H1 (cell line): ENCODE data around the gene MYH10. TPM values are rescaled to one million over a fixed set of nuclear protein-coding genes. Genes with fewer than 3 reads are reported as not detected.

Source experiments
- CTCF ChIA-PET: fragments of 300-600 bp; sonication (Branson Sonifier 250); formaldehyde crosslinking; loops from one replicate; lab custom pipeline; 2021; ENCODE audit not compliant: partially characterized antibody; lab: Charles Lee
- POLR2A ChIA-PET: fragments of 300-600 bp; sonication (Branson Sonifier 250); formaldehyde crosslinking; loops from one replicate; lab custom pipeline; 2021; ENCODE audit warnings: inconsistent platforms; ENCODE audit not compliant: partially characterized antibody; lab: Charles Lee
- DNase-seq, 2 experiments: peaks; one replicate each; pipeline versions ENCODE4 v3.0.0 to v3.0.0-alpha.2; 2010 to 2022; ENCODE audit warnings: low spot score in 2 of 2, low read depth in 1 of 2, mixed read lengths in 1 of 2
- FAIRE-seq: peaks from 2 replicates; lab custom pipeline; 2011; peaks lifted over from hg19 to GRCh38; lab: Jason Lieb, UNC
- H2AFZ ChIP-seq: 2 replicates; pipeline ENCODE4 v1.8.1; 2012; ENCODE audit warnings: low read length, inconsistent platforms
- H2AK5ac ChIP-seq: 2 replicates; pipeline ENCODE4 v1.6.1; 2013; ENCODE audit warnings: low read depth, low read length
- H2BK120ac ChIP-seq: replicated peaks from 2 replicates; pipeline ENCODE3; 2013; ENCODE audit warnings: low read depth, low read length, inconsistent platforms
- H2BK12ac ChIP-seq: 2 replicates; pipeline ENCODE4 v1.6.1; 2013; ENCODE audit warnings: low read depth, low read length
- H2BK15ac ChIP-seq: 2 replicates; pipeline ENCODE4 v1.6.1; 2013; ENCODE audit warnings: low read length
- H2BK20ac ChIP-seq: 2 replicates; pipeline ENCODE4 v1.6.1; 2013; ENCODE audit warnings: low read length
- H2BK5ac ChIP-seq: 2 replicates; pipeline ENCODE4 v1.6.1; 2013; ENCODE audit warnings: low read depth, low read length
- H3K14ac ChIP-seq: 2 replicates; pipeline ENCODE4 v1.6.1; 2013; ENCODE audit warnings: inconsistent platforms; ENCODE audit not compliant: insufficient read length
- H3K18ac ChIP-seq: 2 replicates; pipeline ENCODE4 v1.6.1; 2013; ENCODE audit warnings: low read length; ENCODE audit errors: extremely low read depth
- H3K23ac ChIP-seq: 2 replicates; pipeline ENCODE4 v1.6.1; 2013; ENCODE audit warnings: inconsistent platforms; ENCODE audit not compliant: insufficient read length
- H3K23me2 ChIP-seq: 2 replicates; pipeline ENCODE4 v1.6.1; 2013; ENCODE audit warnings: low read depth, low read length
- H3K27ac ChIP-seq: 2 replicates; pipeline ENCODE4 v1.6.1; 2011; ENCODE audit warnings: low read depth, low read length, inconsistent platforms
- H3K27me3 ChIP-seq, 4 experiments: replicated peaks in 1 of 4; 1 replicate in 1 of 4; 2 replicates in 3 of 4; pipeline versions ENCODE4 v1.6.1 to v1.8.1; 2011 to 2013; ENCODE audit warnings: low read length in 3 of 4, mild to moderate bottlenecking in 3 of 4, inconsistent platforms in 2 of 4, mixed read lengths in 2 of 4, moderate library complexity in 1 of 4; ENCODE audit not compliant: control insufficient read depth in 3 of 4, insufficient read depth in 3 of 4; ENCODE audit errors: extremely low read depth in 1 of 4
- H3K36me3 ChIP-seq, 4 experiments: 2 replicates each; pipeline versions ENCODE4 v1.6.1 to v1.8.1; 2011 to 2013; ENCODE audit warnings: mild to moderate bottlenecking in 4 of 4, low read length in 3 of 4, moderate library complexity in 2 of 4, control low read depth in 1 of 4, inconsistent platforms in 1 of 4; ENCODE audit not compliant: insufficient read depth in 4 of 4, control insufficient read depth in 2 of 4
- H3K4ac ChIP-seq: replicated peaks from 2 replicates; pipeline ENCODE3; 2013; ENCODE audit warnings: low read length, low read depth, mixed read lengths, inconsistent platforms; ENCODE audit not compliant: insufficient read length
- H3K4me1 ChIP-seq, 4 experiments: replicated peaks in 1 of 4; 1 replicate in 1 of 4; 2 replicates in 3 of 4; pipeline versions ENCODE4 v1.6.1 to v1.8.1; 2011 to 2013; ENCODE audit warnings: low read length in 3 of 4, inconsistent platforms in 2 of 4, mixed read lengths in 1 of 4; ENCODE audit not compliant: insufficient read depth in 4 of 4, control insufficient read depth in 3 of 4
- H3K4me2 ChIP-seq, 2 experiments: 2 replicates each; pipeline versions ENCODE4 v1.6.1 to v1.8.1; 2011 to 2013; ENCODE audit warnings: low read depth in 2 of 2, low read length in 2 of 2, control low read depth in 1 of 2, inconsistent platforms in 1 of 2, mild to moderate bottlenecking in 1 of 2; ENCODE audit not compliant: insufficient read depth in 1 of 2
- H3K4me3 ChIP-seq, 4 experiments: fragments of 200-600, 300-600 bp in 1 of 4; sonication (generic), shearing (Covaris generic), sonication (Bioruptor Twin) in 1 of 4; 2 replicates each; pipeline versions ENCODE4 v1.5.1 to v1.8.1; 2011 to 2016; ENCODE audit warnings: low read length in 4 of 4, low read depth in 3 of 4, control low read depth in 2 of 4, inconsistent platforms in 2 of 4, mild to moderate bottlenecking in 2 of 4, mixed read lengths in 1 of 4, moderate library complexity in 1 of 4; ENCODE audit not compliant: insufficient read depth in 2 of 4; ENCODE audit errors: extremely low read depth in 1 of 4
- H3K56ac ChIP-seq: replicated peaks from 2 replicates; pipeline ENCODE3; 2013; ENCODE audit warnings: low read depth, mild to moderate bottlenecking, mixed read lengths, low read length, inconsistent platforms; ENCODE audit not compliant: insufficient read length
- H3K79me1 ChIP-seq: 2 replicates; pipeline ENCODE4 v1.6.1; 2013; ENCODE audit warnings: low read depth, low read length, control low read depth
- H3K79me2 ChIP-seq, 2 experiments: 2 replicates each; pipeline versions ENCODE4 v1.6.1 to v1.8.1; 2012 to 2013; ENCODE audit warnings: low read length in 2 of 2, mild to moderate bottlenecking in 2 of 2, inconsistent platforms in 1 of 2; ENCODE audit not compliant: insufficient read depth in 2 of 2, control insufficient read depth in 1 of 2
- H3K9ac ChIP-seq, 4 experiments: replicated peaks in 1 of 4; 1 replicate in 1 of 4; 2 replicates in 3 of 4; pipeline versions ENCODE4 v1.6.1 to v1.8.1; 2011 to 2013; ENCODE audit warnings: low read depth in 3 of 4, low read length in 3 of 4, control low read depth in 2 of 4, mild to moderate bottlenecking in 2 of 4, moderate library complexity in 2 of 4, inconsistent platforms in 1 of 4; ENCODE audit errors: extremely low read depth in 1 of 4
- H3K9me3 ChIP-seq, 2 experiments: 2 replicates each; pipeline versions ENCODE4 v1.6.1 to v1.8.1; 2012 to 2013; ENCODE audit warnings: mild to moderate bottlenecking in 2 of 2, moderate library complexity in 2 of 2, control low read depth in 1 of 2, inconsistent platforms in 1 of 2, low read depth in 1 of 2, low read length in 1 of 2, mixed read lengths in 1 of 2; ENCODE audit not compliant: insufficient read depth in 2 of 2
- H4K20me1 ChIP-seq, 2 experiments: replicated peaks in 1 of 2; 2 replicates each; pipeline versions ENCODE3 to v1.8.1; 2011 to 2013; ENCODE audit warnings: inconsistent platforms in 2 of 2, low read length in 2 of 2, mild to moderate bottlenecking in 1 of 2; ENCODE audit not compliant: insufficient read depth in 2 of 2, control insufficient read depth in 1 of 2
- H4K5ac ChIP-seq: 2 replicates; pipeline ENCODE4 v1.6.1; 2013; ENCODE audit warnings: low read length, low read depth, mixed read lengths, inconsistent platforms; ENCODE audit not compliant: insufficient read length
- H4K8ac ChIP-seq: 2 replicates; pipeline ENCODE4 v1.8.0; 2013; ENCODE audit warnings: mild to moderate bottlenecking, moderate library complexity, low read length, inconsistent platforms; ENCODE audit not compliant: insufficient read depth; ENCODE audit errors: extremely low read depth
- H4K91ac ChIP-seq: replicated peaks from 2 replicates; pipeline ENCODE3; 2013; ENCODE audit warnings: low read length, mixed read lengths, inconsistent platforms; ENCODE audit not compliant: insufficient read length
- BRCA1 ChIP-seq: IDR thresholded peaks from 2 replicates; pipeline ENCODE4 v1.6.1; 2012; ENCODE audit warnings: low read depth, low read length, improper control_type of control experiment
- RXRA ChIP-seq: IDR thresholded peaks from 2 replicates; pipeline ENCODE4 v1.6.1; 2011; ENCODE audit warnings: low read depth, mild to moderate bottlenecking, low read length, moderate library complexity; ENCODE audit not compliant: insufficient read depth
- SP4 ChIP-seq: IDR thresholded peaks from 2 replicates; pipeline ENCODE4 v1.6.1; 2012; ENCODE audit warnings: low read length, inconsistent platforms
- WGBS, 2 experiments: shearing (Covaris generic) in 1 of 2; methylation state at CpG; one replicate each; pipeline versions ENCODE4 v1.1.6 to v1.1.7; 2013 to 2015; ENCODE audit warnings: low lambda C conversion rate in 2 of 2, mixed read lengths in 2 of 2, inconsistent platforms in 1 of 2, low coverage in 1 of 2, missing lambda C conversion rate in 1 of 2; ENCODE audit not compliant: insufficient replicate concordance in 2 of 2, insufficient coverage in 1 of 2, insufficient read length in 1 of 2; ENCODE audit errors: extremely low coverage in 1 of 2, missing lambda C conversion rate in 1 of 2; 5-methylcytosine and 5-hydroxymethylcytosine counted together
- polyA plus RNA-seq, 7 experiments: library from polyadenylated mRNA; depleted of rRNA in 3 of 7; stranded (reverse) in 5 of 7; unstranded in 2 of 7; fragments of >200 nt in 5 of 7; fragments of 200-250 nt in 2 of 7; gene quantifications; 1 replicate in 5 of 7; 2 replicates in 1 of 7; 4 replicates in 1 of 7; pipeline versions ENCODE4 v1.2.1 to v1.2.3, GENCODE V29; 2011 to 2013; ENCODE audit warnings: missing spikeins in 2 of 7, mixed read lengths in 2 of 7
- total RNA-seq: library from RNA; stranded (reverse); fragmentation: NEBNext Ultra II Directional; extraction: Animal tissue kit (Norgen Biotek cat#: 25700); gene quantifications from 2 replicates; pipeline ENCODE4 v1.2.1, GENCODE V29; 2021

The MYH10 gene
- total and polyA plus RNA-seq, 2 of the 8 experiments (the other 6 are each of a cell fraction or from before 2014, with no cell fraction given): 64.1 to 289 TPM

DNA sequence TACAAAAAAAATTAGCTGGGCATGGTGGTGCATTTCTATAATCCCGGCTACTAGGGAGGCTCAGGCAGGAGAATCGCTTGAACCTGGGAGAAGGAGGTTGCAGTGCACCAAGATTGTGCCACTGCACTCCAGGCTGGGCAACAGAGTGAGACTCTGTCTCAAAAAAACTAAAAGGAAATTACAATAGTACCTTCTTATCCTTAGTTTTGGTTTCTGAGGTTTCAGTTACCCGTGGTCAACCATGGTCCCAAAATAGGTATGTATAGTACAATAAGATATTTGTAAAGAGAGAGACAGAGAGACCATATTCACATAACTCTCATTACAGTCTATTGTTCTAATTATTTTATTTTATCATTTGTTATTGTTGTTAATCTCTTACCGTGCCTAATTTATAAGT is 24.3 kb upstream of the MYH10 start:
- Histone ChIP-seq H3K23ac (no peak overlapping the region), H3K36me3 (no peaks in the 10 kb centered on the region), H3K4me2 (no peak overlapping the region), H3K4me1 (no peaks in the 10 kb centered on the region), H3K27me3 (no peaks in the 10 kb centered on the region), H2BK120ac (no peak overlapping the region), H2BK20ac (no peak overlapping the region), H3K79me1 (no peaks in the 10 kb centered on the region), H3K9me3 (peaks cover 7% of the 10 kb centered on the region in 2 experiments; a peak in 2 of 4 replicates), H2AFZ (no peak overlapping the region), H2AK5ac (no peak overlapping the region), H3K4ac (no peak overlapping the region), H3K14ac (no peak overlapping the region), H3K27ac (no peak overlapping the region), H3K23me2 (no peaks in the 10 kb centered on the region), H4K20me1 (no peaks in the 10 kb centered on the region), H4K5ac (no peak overlapping the region), H3K18ac (no peak overlapping the region), H3K9ac (no peak overlapping the region), H2BK5ac (no peak overlapping the region), H4K91ac (no peak overlapping the region), H3K56ac (no peak overlapping the region), H3K79me2 (no peaks in the 10 kb centered on the region), H2BK12ac (no peak overlapping the region), H4K8ac (no peak overlapping the region), H2BK15ac (no peak overlapping the region), H3K4me3 (no peak overlapping the region)
- DNase-seq (no peak), FAIRE-seq (no peak)
- ChIA-PET CTCF (interaction anchor here (0.9 kb wide), 1 partner anchor 16 kb away, joined by 4 read pairs; no protein-coding TSS in a partner anchor), POLR2A (no interaction called here)
- WGBS, 2 experiments: 83% methylated on average over 4 of the region's 4 CpGs; no CpG with 5 or more reads in 1 of the 2 experiments
- TF ChIP-seq SP4 (no peak), RXRA (no peak), BRCA1 (no peak)
